Activated gamma-delta T cell (primary cell): Measurements from ENCODE around the gene PIK3C2G.

ENCODE experiments used
- DNase-seq: peaks from one replicate; lab custom pipeline; 2025; lab: John Stamatoyannopoulos, UW

The PIK3C2G gene

DNA sequence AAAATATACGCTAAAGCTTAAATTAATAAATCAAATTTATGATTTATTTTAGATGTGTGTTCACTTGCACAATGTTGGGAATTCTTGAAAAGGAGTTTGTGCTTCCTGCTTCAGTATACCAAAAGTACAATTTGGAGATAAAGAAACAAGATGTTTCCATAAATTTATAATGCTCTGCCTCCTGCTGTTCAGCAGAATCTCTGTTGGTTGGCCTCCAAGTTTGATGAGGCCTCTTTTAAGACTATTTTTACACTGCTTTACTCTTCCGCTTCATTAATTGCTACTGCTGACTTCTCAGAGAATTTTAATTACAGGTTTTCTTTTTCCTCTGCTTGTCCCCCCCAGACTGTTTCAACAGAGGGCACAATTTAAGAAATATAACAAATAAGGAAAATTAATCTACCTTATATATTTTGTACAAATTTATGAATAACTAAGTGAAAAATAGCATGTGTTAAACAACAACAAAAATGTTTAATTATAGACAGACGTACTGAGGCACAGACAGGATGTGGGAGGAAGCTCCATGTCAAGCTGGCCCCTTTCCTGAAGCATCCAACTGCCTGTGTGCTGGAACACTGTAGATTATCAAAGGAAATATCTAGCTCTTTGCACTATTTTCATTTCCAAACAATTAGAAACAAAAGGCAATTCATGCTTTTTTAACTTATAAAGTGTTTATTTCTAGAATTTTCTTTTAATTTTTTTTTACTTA lies 83.9 kb downstream of the PIK3C2G start:
- DNase-seq: no peak

GRCh38 chr12:18352312-18352711 lies 91.0 kb downstream of the PIK3C2G start:
- DNase-seq: no peak

DNA sequence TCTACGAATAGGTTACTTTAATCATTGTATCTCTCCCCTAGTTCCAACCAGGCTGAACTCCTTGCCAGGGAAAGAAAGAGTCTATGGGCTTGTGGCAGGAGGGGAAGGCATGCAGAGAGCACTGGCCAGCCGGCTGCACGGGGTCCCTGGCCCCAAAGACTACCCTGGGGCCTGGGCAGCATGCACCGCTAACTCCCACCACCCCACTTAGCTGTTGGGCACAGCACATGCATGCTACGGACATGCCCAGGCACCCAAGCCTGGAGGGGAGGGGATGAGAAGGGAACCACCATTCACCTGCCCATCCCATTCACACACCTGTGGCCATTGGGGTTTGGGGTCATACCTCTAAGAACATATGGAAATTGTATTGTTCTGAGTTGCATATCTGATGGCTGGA lies 94.1 kb downstream of the PIK3C2G start:
- DNase-seq: no peak

DNA sequence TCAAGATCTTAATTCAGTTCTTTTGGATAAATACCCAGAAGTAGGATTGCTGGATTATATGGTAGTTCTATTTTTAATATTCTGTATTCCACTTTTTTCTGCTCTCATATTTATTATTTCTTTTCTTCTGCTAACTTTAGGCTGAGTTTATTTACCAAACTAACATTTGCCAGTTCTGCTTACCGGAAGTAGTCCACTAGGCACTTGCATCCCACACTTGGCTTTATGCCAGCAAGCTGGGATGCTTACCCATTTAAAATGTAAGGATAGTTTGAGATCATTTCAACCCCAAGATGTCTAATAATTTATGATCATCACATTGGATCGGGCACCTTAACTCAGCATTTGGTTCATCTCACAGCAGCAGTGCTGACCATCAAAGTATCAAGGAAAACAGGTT lies 96.8 kb downstream of the PIK3C2G start:
- DNase-seq: no peak

DNA sequence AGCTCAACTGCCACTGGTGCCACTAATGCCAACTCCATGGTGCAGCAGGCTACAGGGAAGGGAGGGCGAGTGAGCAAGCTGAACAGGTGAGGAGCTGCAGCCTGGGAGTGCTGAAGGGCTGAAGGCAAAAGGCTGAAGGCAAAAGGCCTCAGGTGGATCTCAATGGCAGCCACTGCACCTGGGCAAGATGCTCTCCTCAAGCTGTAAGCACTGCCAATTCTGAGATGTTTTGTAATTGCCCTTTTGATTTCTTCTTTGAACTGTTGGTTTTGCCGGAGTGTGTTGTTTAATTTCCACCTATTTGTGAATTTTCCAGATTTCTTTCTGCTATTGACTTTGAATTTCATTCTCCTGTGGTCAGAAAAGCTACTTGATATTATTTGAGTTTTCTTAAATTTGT lies 97.6 kb downstream of the PIK3C2G start:
- no peak for DNase-seq

- no peak for DNase-seq
Measured at GRCh38 chr12:18361433-18361832, 100.1 kb downstream of the PIK3C2G start.

- no peak for DNase-seq
Measured at GRCh38 chr12:18363321-18363720, 102.0 kb downstream of the PIK3C2G start.

DNA sequence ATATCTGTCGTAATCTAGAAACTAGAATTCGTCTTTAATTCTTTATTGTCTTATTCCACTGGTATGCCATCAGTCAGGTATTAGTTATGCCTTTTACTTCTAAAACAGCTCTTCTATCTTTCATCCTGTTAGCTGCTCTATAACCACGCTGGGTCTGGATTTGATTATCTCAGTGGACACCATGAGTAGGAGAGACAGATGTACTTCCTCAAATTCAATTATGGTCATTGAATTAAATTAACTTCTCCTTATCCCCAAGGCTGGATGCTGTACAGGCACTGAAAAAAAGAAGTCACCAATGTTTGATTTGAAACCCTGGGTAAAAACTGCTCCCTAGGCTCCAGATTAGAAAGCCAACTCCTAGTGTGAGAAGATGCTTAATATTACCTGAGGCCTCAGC lies 107.3 kb downstream of the PIK3C2G start:
- no peak for DNase-seq

GRCh38 chr12:18373181-18373580 lies 111.9 kb downstream of the PIK3C2G start:
- DNase-seq: no peak

- no peak for DNase-seq
Measured at GRCh38 chr12:18375131-18375530, 113.8 kb downstream of the PIK3C2G start.

DNA sequence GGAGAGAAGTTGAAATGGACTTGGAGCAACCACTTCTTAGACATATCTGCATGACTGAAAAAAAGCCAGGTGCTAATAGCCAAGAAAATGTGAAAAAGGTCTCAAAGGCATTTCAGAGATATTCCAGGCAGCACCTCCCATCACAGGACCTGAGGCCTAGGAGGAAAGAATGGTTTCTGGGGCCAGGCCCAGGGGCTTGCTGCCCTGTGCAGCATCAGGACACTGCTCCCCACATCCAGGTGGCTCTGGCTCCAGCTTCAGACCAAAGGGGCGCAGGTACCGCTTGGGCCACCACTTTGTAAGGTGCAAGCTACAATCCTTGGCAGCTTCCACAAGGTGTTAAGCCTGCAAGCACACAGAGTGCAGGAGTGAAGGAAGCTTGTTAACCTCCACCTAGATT lies 114.3 kb downstream of the PIK3C2G start:
- no peak for DNase-seq

- DNase-seq: no peak
Measured at GRCh38 chr12:18382236-18382885, 121.0 kb downstream of the PIK3C2G start.

GRCh38 chr12:18383203-18383602 lies 121.9 kb downstream of the PIK3C2G start:
- DNase-seq: no peak

DNA sequence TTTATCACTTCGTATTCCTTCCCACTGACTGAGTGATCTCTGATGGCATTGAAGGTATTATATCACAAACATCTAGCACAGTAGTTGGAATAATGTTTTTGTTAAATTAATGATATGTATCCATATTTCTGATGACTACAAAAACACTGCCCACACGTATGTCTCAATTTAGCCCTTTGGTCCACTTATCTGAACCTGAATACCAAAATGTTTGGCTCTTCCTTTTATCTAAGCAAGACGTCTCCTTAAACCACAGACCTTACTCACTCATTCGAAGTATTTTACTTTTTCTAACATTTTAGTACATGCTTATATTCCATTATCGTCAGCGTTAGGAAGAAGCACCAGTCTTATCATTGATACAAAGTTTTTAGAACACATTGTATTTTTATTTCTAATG lies 126.4 kb downstream of the PIK3C2G start:
- no peak for DNase-seq

DNA sequence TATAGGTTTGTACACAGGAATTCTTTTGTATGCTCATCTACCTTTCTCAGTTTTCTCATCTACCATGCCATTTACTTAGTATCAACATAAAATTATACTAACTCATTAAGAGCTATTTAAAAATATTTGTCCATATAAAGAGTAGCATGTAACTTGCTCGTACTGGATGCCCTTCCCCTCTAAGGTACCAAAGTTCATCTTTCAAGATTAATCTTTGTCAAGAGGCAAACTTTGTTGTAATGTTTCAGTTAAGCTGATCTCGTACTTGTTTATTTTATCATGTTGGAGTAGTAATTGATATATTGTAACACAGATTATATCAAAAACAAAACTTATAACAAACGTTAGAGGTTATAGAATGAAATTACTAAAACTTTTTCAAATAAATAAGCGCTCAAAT lies 128.5 kb downstream of the PIK3C2G start:
- no peak for DNase-seq

DNA sequence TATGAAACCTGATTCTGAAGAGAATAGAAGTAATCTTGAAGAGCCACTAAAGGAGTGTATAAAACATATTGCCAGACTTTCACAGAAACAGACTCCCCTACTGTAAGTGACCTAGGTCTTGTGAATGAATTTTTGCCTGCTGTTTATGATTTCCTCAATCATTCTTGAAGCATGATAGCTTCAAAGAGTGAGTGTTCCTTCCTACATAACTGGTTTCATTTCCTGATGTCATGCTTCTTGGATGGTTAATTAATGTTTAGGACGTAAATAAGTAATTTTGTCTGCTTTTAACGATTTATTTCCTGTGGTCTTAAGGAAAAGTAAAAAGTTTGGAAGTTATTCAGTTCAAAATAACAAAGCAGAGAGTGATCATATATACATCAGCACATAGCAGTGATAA lies 129.8 kb downstream of the PIK3C2G start:
- no peak for DNase-seq

GRCh38 chr12:18394742-18395141 lies 133.4 kb downstream of the PIK3C2G start:
- no peak for DNase-seq

DNA sequence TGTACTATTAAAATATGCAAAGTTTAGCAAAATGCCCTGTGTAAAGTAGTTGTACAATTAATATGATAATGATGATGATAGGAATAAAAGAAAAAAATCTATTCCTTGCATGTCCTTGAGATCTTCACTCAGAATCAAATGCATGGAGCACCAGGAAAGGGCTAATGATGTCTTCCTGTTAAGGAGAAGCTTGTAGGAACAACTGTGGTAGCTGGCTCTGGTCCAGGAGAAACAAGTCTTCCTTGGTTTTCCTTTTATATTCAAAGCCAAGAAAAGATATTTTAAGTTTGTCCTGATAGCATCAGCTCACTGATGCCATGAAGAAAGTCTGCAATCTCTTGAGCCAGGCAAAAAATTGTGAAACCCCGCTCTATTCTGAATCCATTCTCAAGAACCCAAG lies 138.9 kb downstream of the PIK3C2G start:
- no peak for DNase-seq

GRCh38 chr12:18402872-18403611 lies 141.7 kb downstream of the PIK3C2G start:
- DNase-seq: no peak

- DNase-seq: no peak
Measured at GRCh38 chr12:18411453-18411852, 150.1 kb downstream of the PIK3C2G start.

DNA sequence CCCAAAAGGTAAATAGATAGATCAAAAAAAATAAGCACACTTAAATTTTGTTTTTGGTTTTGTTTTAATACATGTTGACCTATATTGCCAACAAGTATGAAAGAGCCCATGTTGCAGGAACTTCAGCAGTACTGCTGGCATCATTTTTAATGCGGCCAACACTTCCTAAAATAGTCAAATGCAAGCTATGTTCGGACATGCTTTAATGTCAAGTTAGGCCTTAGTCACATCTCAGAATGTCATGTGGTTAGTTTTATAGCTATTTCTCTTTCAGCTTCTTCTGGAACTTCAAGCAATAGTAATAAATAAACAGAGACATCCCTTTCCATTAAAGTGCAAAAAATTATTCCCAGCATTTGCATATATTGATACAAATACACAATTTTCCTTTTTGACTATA lies 153.4 kb downstream of the PIK3C2G start:
- DNase-seq: no peak

DNA sequence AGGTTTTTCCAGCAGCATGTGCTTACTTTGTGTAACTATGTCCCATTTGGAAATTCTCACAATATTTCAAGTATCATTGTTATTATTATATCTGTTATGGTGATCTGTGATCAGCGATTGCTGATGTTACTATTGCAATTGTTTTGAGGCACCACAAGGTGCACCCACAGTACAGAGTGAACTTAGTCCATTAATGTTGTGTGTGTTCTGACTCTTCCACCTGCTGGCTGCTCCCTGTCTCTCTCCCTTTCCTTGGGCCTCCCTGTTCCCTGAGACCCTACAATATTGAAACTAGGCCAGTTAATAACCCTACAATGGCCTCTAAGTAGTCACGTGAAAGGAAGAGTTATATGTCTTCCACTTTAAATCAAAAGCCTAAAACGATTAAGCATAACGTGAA lies 153.9 kb downstream of the PIK3C2G start:
- DNase-seq: no peak

GRCh38 chr12:18416412-18416811 lies 155.1 kb downstream of the PIK3C2G start:
- DNase-seq: no peak
